ENCODE results near the gene HSD17B11.
"Not testable (repeated sequence)": the region's sequence is repeated elsewhere in the genome, so short reads cannot be mapped to it uniquely, and the experiment has no call there.

DNA sequence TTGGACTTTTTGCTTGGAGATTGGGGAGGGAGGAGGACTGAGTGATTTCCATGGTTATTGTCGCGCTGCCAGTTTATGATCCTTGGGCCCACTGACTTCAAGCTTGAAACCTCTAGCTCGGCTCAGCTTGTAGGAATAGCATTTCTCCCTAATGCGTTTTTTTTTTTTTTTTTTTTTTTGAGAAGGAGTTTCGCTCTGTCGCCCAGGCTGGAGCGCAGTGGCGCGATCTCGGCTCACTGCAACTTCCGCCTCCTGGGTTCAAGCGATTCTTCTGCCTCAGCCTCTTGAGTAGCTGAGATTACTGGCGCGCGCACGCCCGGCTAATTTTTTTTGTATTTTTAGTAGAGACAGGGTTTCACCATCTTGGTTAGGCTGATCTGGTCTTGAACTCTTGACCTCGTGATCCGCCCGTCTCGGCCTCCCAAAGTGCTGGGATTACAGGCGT, 33.1 kb upstream of the HSD17B11 start:
- TF ChIP-seq, protein P1, sequence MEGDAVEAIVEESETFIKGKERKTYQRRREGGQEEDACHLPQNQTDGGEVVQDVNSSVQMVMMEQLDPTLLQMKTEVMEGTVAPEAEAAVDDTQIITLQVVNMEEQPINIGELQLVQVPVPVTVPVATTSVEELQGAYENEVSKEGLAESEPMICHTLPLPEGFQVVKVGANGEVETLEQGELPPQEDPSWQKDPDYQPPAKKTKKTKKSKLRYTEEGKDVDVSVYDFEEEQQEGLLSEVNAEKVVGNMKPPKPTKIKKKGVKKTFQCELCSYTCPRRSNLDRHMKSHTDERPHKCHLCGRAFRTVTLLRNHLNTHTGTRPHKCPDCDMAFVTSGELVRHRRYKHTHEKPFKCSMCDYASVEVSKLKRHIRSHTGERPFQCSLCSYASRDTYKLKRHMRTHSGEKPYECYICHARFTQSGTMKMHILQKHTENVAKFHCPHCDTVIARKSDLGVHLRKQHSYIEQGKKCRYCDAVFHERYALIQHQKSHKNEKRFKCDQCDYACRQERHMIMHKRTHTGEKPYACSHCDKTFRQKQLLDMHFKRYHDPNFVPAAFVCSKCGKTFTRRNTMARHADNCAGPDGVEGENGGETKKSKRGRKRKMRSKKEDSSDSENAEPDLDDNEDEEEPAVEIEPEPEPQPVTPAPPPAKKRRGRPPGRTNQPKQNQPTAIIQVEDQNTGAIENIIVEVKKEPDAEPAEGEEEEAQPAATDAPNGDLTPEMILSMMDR (IDR thresholded peaks at IDR 0.05; ENCODE audit: poor library complexity): not testable (repeated sequence)
- TF ChIP-seq EZH2 (IDR thresholded peaks at IDR 0.05; ENCODE audit: borderline replicate concordance): not testable (repeated sequence)

All from hepatocyte (in vitro differentiated cells).